HG02763 (cell line): ENCODE results near the gene PANX2.

Experiments used
- ATAC-seq: cut with Tn5 transposase; IDR thresholded peaks from one replicate; pipeline ENCODE4 v1.9.1; 2021; ENCODE audit warnings: mild to moderate bottlenecking, moderate library complexity; ENCODE audit not compliant: unreplicated experiment

Gene PANX2

GRCh38 chr22:50169181-50169759, 1.3 kb upstream of the PANX2 start:
- no peak for ATAC-seq

GRCh38 chr22:50169774-50170341, 673 bp upstream of the PANX2 start:
- no peak for ATAC-seq

DNA sequence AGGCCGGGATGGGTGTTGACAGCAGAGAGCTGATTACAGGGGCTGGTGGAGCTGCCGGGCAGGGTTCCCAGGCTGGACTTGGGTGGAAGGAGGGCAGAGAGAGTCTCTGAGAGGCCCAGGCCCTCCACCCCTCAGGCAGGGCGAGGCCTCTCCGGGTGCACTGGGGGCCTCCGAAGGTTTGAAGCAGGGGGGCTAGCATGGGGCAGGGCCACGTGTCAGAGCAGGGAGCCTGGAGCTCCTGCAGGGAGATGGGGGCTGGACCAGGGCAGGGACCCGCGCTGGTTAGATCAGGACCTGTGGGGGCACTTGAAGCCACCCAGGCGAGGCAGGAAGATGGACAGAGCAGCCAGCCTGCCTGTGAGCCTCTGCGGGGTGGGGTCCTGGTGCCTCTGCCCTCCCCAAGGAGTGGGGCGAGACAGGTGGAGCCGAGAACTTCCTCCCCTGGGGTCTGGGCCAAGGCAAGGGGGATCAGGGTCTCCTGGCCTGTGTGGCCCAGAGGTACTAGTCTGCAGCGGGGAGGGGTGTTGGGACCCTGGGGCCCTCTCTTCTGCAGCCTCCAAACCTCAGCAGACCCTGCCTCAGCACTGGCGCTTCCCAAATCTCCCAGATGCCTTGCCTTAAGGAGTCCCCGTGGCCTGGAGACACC, 911 bp downstream of the PANX2 start:
- ATAC-seq: no peak

DNA sequence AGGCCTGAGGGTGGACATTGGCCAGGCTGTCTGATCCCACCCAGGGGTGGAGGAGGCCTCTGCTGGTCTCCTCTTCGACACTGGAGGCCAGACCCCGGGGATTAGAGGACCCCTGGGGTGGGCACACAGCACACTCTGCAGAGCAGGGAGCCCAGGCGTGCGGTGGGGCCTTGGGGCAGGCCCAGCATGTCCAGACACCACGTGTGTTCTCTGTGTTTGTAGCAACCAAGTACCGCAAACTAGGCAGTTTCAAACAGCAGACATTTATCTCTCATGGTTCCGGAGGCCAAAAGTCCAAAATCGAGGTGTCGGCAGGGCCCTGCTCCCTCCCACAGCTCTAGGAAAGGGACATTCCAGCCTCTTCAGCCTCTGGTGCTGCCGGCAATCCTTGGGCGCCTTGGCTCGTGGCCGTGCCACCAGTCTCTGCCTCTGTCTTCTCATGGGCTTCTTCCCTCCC, 1.5 kb downstream of the PANX2 start:
- ATAC-seq: no peak

DNA sequence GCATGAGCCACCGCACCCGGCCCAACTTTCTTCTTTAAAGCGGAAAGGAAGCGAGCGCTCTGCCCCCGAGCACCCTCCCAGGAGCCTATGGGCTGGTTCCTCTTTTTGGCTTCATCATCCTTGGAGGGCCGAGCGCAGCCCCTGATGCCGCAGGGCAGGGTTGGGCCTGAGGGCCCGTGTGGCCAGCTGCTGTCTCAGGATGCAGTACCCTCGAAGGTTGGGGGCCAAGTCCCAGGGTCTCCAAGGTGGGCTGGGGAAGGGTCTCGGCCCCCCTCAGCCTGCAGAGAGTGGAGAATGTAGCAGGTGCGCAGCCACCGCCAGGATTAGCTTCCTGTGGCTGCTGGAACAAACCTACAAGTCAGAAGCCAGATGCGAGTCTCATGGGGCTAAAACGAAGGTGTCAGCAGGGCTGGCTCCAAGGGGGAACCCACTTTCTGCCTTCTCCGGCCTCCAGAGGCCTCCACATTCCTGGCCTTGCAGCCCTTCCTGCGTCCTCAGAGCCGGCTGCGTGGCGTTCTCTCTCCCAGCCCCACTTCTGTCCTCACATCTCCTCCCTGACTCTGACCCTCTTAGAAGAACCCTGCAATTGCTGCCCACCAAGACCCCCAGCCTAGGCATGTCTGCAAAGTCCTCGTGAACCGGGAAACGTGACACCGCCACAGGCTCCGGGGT, 2.9 kb downstream of the PANX2 start:
- ATAC-seq: no peak

DNA sequence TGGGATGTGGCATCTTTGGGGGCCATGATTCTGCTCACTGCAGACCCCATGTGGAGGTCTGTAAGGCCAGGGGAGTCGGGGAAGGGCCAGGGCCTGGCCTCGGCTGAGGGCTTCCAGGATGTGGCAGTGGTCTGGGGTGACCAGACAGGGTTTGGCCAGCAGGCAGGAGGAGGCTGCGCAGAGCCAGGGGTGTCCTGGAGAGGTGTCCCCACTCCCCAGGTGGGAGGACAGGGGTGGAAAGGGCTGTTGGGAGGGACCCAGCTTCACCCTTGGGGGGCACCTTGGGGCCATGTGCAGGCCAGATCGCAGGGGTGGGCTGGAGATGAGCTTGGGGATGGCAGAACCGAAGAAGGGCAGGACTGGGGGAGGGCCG, 3.4 kb downstream of the PANX2 start:
- ATAC-seq: no peak

GRCh38 chr22:50174382-50175190, 4.1 kb downstream of the PANX2 start:
- ATAC-seq: no peak

DNA sequence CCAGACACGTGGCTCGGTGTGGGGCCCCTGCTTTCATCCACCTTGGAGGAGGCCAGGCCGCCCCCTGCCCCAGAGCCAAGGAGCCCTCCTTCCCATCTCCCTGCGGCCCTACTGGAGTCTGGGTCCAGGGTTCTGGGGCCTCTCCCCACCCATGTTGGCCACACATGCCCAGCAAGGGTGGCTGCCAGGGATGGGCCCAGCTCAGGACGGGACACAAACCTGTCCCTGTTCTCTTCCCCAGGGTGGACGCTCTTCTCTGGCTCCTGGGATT, 4.6 kb downstream of the PANX2 start:
- ATAC-seq: no peak

DNA sequence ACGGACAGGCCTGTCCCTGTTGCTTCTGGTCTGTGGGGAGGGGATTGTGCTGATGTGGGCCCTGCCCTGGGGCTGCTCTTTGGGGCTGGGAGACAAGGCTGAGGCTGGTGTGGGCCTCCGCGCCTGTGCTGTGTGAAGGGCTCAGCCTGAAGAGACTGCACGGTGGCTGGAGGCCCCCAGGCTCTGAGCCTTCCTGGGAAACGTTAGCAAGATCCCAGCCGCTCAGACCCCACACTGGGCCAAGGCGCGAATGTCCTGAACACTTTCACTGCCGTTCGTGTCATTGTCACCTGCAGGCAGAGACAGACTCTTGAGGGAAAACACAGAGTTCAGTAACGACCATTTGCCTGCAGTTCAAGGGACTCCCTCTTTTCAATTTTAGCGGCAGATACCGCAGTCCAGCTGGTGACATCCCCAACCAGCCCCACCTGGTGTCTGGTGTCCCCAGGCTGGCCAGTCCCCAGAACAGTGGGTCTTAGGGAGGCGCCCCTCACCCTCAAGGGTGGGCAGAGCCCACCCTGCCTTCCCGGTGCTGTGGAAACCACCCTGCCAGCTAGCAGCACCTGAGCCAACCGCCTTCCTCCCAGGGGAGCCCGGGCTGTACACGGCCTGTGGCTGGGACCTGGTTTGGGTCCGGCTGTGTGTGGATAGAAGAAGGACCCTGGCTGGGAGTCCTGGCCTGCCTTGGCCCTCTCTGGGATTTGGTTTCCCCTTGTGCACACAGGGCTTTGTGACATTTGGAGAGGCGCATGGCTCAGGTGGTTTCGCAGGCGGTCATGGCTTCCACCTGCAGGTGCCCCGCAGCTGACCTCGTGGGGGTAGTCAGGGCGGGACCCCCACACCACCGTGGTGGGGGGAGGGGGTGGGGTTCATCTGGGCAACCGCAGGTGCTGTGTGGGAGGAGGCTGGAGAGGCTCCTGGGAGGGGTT, 5.7 kb downstream of the PANX2 start:
- no peak for ATAC-seq

DNA sequence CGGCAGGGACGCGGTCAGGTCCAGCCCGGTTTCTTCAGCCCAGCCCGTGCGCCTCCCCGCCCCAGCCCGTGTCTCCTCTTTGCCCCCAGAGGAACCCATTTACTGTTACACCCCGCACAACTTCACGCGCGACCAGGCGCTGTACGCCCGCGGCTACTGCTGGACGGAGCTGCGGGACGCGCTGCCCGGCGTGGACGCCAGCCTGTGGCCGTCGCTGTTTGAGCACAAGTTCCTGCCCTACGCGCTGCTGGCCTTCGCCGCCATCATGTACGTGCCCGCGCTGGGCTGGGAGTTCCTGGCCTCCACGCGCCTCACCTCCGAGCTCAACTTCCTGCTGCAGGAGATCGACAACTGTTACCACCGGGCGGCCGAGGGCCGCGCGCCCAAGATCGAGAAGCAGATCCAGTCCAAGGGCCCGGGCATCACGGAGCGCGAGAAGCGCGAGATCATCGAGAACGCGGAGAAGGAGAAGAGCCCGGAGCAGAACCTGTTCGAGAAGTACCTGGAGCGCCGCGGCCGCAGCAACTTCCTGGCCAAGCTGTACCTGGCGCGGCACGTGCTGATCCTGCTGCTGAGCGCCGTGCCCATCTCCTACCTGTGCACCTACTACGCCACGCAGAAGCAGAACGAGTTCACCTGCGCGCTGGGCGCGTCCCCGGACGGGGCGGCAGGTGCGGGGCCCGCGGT, 6.5 kb downstream of the PANX2 start:
- ATAC-seq: no peak

DNA sequence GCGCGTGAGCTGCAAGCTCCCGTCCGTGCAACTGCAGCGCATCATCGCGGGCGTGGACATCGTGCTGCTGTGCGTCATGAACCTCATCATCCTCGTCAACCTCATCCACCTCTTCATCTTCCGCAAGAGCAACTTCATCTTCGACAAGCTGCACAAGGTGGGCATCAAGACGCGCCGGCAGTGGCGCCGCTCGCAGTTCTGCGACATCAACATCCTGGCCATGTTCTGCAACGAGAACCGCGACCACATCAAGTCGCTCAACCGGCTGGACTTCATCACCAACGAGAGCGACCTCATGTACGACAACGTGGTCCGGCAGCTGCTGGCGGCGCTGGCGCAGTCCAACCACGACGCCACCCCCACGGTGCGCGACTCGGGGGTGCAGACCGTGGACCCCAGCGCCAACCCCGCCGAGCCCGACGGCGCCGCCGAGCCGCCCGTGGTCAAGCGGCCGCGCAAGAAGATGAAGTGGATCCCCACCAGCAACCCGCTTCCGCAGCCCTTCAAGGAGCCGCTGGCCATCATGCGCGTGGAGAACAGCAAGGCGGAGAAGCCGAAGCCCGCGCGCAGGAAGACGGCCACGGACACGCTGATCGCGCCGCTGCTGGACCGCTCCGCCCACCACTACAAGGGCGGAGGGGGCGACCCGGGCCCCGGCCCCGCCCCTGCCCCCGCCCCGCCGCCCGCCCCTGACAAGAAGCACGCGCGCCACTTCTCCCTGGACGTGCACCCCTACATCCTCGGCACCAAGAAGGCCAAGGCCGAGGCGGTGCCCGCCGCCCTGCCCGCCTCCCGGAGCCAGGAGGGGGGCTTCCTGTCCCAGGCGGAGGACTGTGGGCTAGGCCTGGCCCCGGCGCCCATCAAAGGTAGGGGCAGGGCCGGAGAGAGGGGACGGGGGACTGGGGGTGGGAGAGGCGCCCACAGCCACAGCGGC, 7.3 kb downstream of the PANX2 start:
- ATAC-seq: no peak

GRCh38 chr22:50178471-50178864, 7.9 kb downstream of the PANX2 start:
- ATAC-seq: no peak

- no peak for ATAC-seq
Measured at GRCh38 chr22:50178871-50179869, 8.6 kb downstream of the PANX2 start.

DNA sequence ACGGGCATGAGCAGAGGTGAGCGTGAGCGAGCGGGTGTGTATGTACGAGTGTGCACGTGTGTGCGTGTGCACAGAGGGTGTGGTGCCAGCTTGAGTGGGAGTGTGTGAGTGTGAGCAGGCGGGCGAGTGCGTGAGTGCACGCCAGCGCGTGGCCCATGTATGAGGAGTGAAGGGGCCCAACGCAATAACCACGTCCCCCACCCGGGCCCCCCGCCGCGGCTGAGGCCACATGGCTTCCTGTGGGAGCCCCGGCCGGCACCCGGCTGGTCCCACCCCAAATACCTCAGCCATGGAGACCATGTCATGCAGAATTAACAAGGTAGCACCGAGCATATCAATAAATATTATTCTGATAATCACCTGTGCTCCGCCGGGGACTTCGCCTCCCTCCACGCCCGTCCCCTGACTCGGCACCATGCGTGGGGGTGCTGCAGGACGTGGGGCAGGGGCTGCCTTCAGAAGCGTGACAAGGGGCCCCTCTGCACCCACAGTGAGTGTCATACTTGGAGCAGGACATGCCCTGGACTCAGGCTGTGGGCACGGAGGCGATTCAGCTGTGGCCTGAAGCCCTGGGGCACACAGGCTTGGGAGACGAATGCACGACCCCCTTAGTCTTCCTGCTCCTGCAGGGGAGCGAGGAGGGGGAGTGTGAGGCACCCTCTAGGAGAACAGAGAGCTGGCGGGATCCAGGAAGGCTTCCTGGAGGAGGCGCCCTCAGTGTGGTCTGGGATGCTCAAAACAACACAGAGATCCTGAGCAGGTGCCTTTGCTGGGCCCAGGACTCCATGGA, 9.6 kb downstream of the PANX2 start:
- no peak for ATAC-seq

DNA sequence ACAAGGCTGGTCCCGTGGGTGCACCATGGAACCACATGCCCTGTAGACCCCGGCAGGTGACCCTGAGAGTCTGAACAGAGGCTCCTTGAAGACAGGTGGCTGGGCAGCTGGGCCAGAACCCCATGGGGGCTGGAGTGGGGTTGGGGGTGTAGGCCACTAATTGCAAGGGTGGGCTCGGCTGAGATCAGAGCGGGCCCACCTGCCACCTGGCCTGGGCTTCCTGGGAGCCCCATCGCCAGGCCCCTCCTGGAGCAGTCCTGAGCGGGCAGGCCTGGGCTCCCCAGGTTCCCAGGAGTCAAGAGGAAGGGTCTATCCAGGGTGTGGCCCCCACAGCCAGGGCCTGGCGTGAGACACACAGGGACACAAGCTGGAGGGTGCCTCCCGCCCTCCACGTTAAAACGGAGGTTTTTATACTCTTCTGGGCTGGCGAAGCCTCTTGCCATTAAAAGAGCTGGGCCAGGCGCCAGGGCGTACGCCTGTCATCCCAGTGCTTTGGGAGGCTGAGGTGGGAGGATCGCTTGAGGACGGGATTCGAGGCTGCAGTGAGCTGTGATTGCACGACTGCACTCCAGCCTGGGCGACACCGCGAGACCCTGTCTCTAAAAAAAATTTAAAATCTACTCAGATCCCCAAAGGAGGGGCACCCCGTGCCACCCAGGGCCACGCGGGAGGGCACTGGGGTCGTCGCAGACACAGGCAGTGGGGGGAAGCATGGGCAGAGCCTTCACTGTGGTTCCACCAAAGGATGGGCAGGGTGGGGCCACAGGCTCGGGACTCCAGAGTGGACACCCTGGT, 10.4 kb downstream of the PANX2 start:
- ATAC-seq: no peak
